Caco-2 (cell line): ENCODE measurements around the gene RARRES1. TPM values are rescaled to one million over a fixed set of nuclear protein-coding genes. Genes with fewer than 3 reads are reported as not detected.

ENCODE experiments used
- Bru-seq: library from RNA; stranded (reverse); fragments of 400-500 nt; gene quantifications from one replicate; lab custom pipeline; 2021; lab: Mats Ljungman, UMichigan
- BruChase-seq, 2 experiments: library from RNA; stranded (reverse); fragments of 400-500 nt; gene quantifications; one replicate each; lab custom pipeline; 2021; lab: Mats Ljungman, UMichigan
- BruUV-seq: library from RNA; stranded (reverse); fragments of 400-500 nt; replicated peaks from 2 replicates; lab custom pipeline; 2021; lab: Mats Ljungman, UMichigan
- CTCF ChIA-PET: fragments of 300-600 bp; sonication (Branson Sonifier 250); formaldehyde crosslinking; loops from one replicate; lab custom pipeline; 2022; ENCODE audit warnings: antibody characterized with exemption; lab: Charles Lee
- POLR2A ChIA-PET: fragments of 300-600 bp; sonication (Branson Sonifier 250); formaldehyde crosslinking; loops from one replicate; lab custom pipeline; 2022; ENCODE audit warnings: antibody characterized with exemption; lab: Charles Lee
- DNase-seq, 2 experiments: peaks; one replicate each; pipeline versions ENCODE4 v3.0.0 to v3.0.0-alpha.2; 2020 to 2022
- H3K27me3 ChIP-seq: replicated peaks from 2 replicates; pipeline ENCODE4 v1.6.0; 2011; ENCODE audit warnings: low read length; ENCODE audit not compliant: control insufficient read depth, insufficient read depth
- H3K36me3 ChIP-seq: 2 replicates; pipeline ENCODE4 v1.5.1; 2011; ENCODE audit warnings: low read length; ENCODE audit not compliant: control insufficient read depth, insufficient read depth
- H3K4me1 ChIP-seq: fragments of 250-450 bp; sonication (Bioruptor Pico); 2 replicates; pipeline ENCODE4 v1.5.1; 2020; ENCODE audit warnings: mild to moderate bottlenecking
- H3K4me3 ChIP-seq: 2 replicates; pipeline ENCODE4 v1.5.1; 2011; ENCODE audit warnings: low read depth, mild to moderate bottlenecking, control low read depth, low read length
- H3K9me3 ChIP-seq: fragments of 250-450 bp; sonication (Bioruptor Pico); 2 replicates; pipeline ENCODE4 v1.5.1; 2020; ENCODE audit warnings: mild to moderate bottlenecking, moderate library complexity
- H3K27ac Mint-ChIP-seq: one replicate; pipeline ENCODE4 v1.8.0; 2022; ENCODE audit warnings: mixed read lengths; ENCODE audit not compliant: unreplicated experiment
- H3K27me3 Mint-ChIP-seq: one replicate; pipeline ENCODE4 v1.8.0; 2022; ENCODE audit warnings: mixed read lengths; ENCODE audit not compliant: insufficient read depth, unreplicated experiment
- H3K36me3 Mint-ChIP-seq: one replicate; pipeline ENCODE4 v1.8.0; 2022; ENCODE audit warnings: mild to moderate bottlenecking, mixed read lengths; ENCODE audit not compliant: insufficient read depth, unreplicated experiment
- H3K4me1 Mint-ChIP-seq: one replicate; pipeline ENCODE4 v1.8.0; 2022; ENCODE audit warnings: low read depth, mixed read lengths; ENCODE audit not compliant: unreplicated experiment
- H3K4me3 Mint-ChIP-seq: one replicate; pipeline ENCODE4 v1.8.0; 2022; ENCODE audit warnings: mild to moderate bottlenecking, moderate library complexity, mixed read lengths; ENCODE audit not compliant: unreplicated experiment
- H3K9me3 Mint-ChIP-seq: one replicate; pipeline ENCODE4 v1.8.0; 2022; ENCODE audit warnings: mixed read lengths; ENCODE audit not compliant: unreplicated experiment
- intact Hi-C: fragments of 100-400 bp; cut with micrococcal nuclease; formaldehyde crosslinking; loops from one replicate; pipeline ENCODE4 v1.10.0; 2022; ENCODE audit not compliant: unreplicated experiment
- long read RNA-seq: library from polyadenylated mRNA; stranded (forward); transcript quantifications from one replicate; pipeline ENCODE4 v2.0.0, GENCODE V29; 2022
- total RNA-seq: library from RNA; stranded (reverse); gene quantifications from 2 replicates; pipeline ENCODE4 v1.2.3, GENCODE V29; 2022
- TF ChIP-seq, protein P1 (sequence below), 2 experiments: fragments of 200-600 bp in 1 of 2; IDR thresholded peaks; 1 replicate in 1 of 2; 2 replicates in 1 of 2; pipeline versions ENCODE4 v1.5.1 to v1.8.0; 2011 to 2022; ENCODE audit warnings: antibody characterized with exemption in 1 of 2, control low read depth in 1 of 2, inconsistent platforms in 1 of 2, low read depth in 1 of 2, low read length in 1 of 2, mild to moderate bottlenecking in 1 of 2, moderate library complexity in 1 of 2; ENCODE audit not compliant: insufficient read depth in 1 of 2, severe bottlenecking in 1 of 2, unreplicated experiment in 1 of 2

The RARRES1 gene, protein sequence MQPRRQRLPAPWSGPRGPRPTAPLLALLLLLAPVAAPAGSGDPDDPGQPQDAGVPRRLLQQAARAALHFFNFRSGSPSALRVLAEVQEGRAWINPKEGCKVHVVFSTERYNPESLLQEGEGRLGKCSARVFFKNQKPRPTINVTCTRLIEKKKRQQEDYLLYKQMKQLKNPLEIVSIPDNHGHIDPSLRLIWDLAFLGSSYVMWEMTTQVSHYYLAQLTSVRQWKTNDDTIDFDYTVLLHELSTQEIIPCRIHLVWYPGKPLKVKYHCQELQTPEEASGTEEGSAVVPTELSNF
- total RNA-seq (7.6 and 9.0 TPM in 2 replicates), Bru-seq, nascent RNA (percentile 56 among the genes with signal in this experiment), BruChase-seq, experiment 1, labeled RNA remaining after a 2-hour chase (percentile 51 among the genes with signal in this experiment), BruChase-seq, experiment 2, labeled RNA remaining after a 6-hour chase (percentile 50 among the genes with signal in this experiment)
- long read RNA-seq, transcript RARRES1-201 (6 exons, 1,952 nt): major isoform, 11 of 20 reads
- long read RNA-seq, partial matches to known transcripts: 0 of 20 reads
- long read RNA-seq, other reads (novel, unspliced or antisense): 5 of 20 reads

DNA sequence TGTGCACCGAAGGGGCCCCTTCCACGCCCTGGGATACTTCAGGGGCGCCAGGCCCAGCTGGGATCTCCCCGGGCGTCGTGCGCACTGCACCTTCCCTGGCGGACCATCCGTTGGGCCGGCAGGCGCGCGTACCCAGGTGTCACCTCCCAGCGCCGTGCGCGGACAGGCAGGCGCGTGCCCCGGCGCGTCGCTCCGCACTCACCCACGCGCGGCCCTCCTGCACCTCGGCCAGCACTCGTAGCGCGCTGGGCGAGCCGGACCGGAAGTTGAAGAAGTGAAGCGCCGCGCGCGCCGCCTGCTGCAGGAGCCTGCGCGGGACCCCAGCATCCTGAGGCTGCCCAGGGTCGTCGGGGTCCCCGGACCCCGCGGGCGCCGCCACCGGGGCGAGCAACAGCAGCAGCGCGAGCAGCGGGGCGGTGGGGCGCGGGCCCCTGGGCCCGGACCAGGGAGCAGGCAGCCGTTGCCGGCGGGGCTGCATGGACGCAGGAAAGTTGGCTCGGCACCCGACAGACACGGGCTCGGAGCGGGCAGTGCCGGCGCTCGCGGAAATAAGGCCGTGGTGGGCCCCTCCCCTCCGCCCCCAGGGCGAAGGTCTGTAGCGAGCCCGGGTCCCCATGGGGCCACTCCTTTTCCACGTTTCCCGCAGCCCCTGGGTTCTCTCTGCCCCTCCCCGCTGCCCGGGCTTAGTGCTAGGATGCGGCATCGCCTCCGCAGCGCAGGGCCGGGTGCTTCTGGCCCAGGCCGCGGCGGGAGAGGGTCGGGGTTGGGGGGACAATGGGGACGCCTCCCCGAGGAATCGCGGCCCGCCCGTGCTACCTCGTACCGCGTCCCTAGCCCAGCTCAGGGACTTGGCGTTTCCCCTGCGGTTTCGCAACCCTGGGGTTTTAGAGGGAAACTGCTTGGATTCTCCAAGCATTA, at the start of gene RARRES1:
RARRES1 (minus strand) TSS at position 520 of the 918 bp plus-strand sequence; CDS start at position 478, 42 bp downstream.
- Mint-ChIP-seq H3K27ac (no peak within 1 kb of the TSS), H3K4me3 (peak within 1 kb of the TSS; percentile 70), H3K4me1 (no peaks in the 10 kb centered on the region), H3K27me3 (no peaks in the 10 kb centered on the region), H3K9me3 (no peaks in the 10 kb centered on the region), H3K36me3 (no peaks in the 10 kb centered on the region)
- no peaks in the 10 kb centered on the region for H3K9me3 ChIP-seq
- H3K4me1 ChIP-seq: peaks cover 3% of the 10 kb centered on the region; the same call in 1 of the 2 replicates
- POLR2A ChIA-PET: no interaction called here
- H3K36me3 ChIP-seq: no peaks in the 10 kb centered on the region; the same call in 1 of the 2 replicates
- TF ChIP-seq, protein P1, sequence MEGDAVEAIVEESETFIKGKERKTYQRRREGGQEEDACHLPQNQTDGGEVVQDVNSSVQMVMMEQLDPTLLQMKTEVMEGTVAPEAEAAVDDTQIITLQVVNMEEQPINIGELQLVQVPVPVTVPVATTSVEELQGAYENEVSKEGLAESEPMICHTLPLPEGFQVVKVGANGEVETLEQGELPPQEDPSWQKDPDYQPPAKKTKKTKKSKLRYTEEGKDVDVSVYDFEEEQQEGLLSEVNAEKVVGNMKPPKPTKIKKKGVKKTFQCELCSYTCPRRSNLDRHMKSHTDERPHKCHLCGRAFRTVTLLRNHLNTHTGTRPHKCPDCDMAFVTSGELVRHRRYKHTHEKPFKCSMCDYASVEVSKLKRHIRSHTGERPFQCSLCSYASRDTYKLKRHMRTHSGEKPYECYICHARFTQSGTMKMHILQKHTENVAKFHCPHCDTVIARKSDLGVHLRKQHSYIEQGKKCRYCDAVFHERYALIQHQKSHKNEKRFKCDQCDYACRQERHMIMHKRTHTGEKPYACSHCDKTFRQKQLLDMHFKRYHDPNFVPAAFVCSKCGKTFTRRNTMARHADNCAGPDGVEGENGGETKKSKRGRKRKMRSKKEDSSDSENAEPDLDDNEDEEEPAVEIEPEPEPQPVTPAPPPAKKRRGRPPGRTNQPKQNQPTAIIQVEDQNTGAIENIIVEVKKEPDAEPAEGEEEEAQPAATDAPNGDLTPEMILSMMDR (IDR thresholded peaks at IDR 0.05; ENCODE audit: insufficient read depth in 1 of 2, low read depth in 1 of 2, low read length in 1 of 2, severe bottlenecking in 1 of 2, unreplicated experiment in 1 of 2): no peak
- CTCF ChIA-PET: no interaction called here
- BruUV-seq: no TSS peak
- intact Hi-C loops: loop anchor here (1.0 kb wide), 1 partner anchor 37 kb away; no protein-coding TSS in a partner anchor
- H3K4me3 ChIP-seq: peak within 1 kb of the TSS; percentile 73
- DNase-seq: peak; percentile 58 to 72
- H3K27me3 ChIP-seq: no peaks in the 10 kb centered on the region

DNA sequence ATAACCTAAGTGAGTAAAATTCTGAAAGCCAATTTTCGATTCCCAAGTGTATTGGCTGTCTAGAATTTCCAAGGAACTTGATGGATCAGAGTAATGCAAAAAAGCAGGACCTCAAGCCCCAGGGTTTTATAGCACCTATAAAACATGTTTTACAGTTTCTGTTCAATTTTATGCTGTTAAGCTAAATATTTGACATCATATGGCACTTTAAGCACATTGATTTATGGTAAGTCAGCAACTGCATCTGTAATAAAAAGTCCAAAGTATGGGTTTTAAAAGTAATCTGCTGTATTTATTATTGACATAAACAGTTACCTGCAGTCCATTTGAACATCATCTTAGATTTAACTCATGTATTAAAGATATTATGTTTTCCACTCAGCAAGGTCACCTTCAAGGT, 49.6 kb upstream of the RARRES1 start:
- H3K4me3 ChIP-seq: no peak overlapping the region
- Mint-ChIP-seq H3K4me3 (no peak overlapping the region), H3K36me3 (no peaks in the 10 kb centered on the region), H3K4me1 (peaks cover 6% of the 10 kb centered on the region), H3K9me3 (peaks cover 11% of the 10 kb centered on the region), H3K27ac (no peak overlapping the region), H3K27me3 (no peaks in the 10 kb centered on the region)
- CTCF ChIA-PET: no interaction called here
- TF ChIP-seq, protein P1 (IDR thresholded peaks at IDR 0.05; ENCODE audit: insufficient read depth in 1 of 2, low read depth in 1 of 2, low read length in 1 of 2, severe bottlenecking in 1 of 2, unreplicated experiment in 1 of 2): no peak
- POLR2A ChIA-PET: no interaction called here
- DNase-seq: no peak
- no peaks in the 10 kb centered on the region for H3K4me1 ChIP-seq
- H3K9me3 ChIP-seq: no peaks in the 10 kb centered on the region; the same call in 1 of the 2 replicates
- intact Hi-C loops: no loop called here
- no TSS peak for BruUV-seq
- no peaks in the 10 kb centered on the region for H3K27me3 ChIP-seq
- H3K36me3 ChIP-seq: no peaks in the 10 kb centered on the region

DNA sequence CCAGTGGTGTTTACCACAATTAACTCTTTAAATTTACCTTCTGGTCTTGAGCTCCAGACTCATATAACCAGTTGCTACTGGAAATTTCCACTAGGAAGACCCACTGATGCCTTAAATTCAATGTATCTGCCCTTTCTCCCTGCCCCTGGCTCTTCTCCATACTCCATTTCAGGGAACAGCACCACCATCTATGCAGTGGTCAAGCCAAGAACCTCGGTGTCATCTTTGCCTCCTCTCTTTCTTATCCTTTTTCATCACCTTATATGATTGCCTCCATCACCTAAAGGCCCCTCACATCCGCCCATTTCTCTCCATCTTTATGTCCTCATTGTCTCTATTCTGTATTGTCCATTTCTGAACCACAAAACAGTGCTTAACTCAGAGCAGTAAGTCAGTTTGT, 48.9 kb upstream of the RARRES1 start:
- peaks cover 6% of the 10 kb centered on the region for H3K4me1 Mint-ChIP-seq
- peaks cover 1% of the 10 kb centered on the region for H3K4me1 ChIP-seq
- H3K36me3 ChIP-seq: no peaks in the 10 kb centered on the region
- no peaks in the 10 kb centered on the region; the same call in 1 of the 2 replicates for H3K9me3 ChIP-seq
- H3K27ac Mint-ChIP-seq: no peak overlapping the region
- no peak for DNase-seq
- no TSS peak for BruUV-seq
- intact Hi-C loops: no loop called here
- no peak overlapping the region for H3K4me3 Mint-ChIP-seq
- ChIA-PET POLR2A (no interaction called here), CTCF (no interaction called here)
- no peaks in the 10 kb centered on the region for H3K27me3 ChIP-seq
- TF ChIP-seq, protein P1 (IDR thresholded peaks at IDR 0.05; ENCODE audit: insufficient read depth in 1 of 2, low read depth in 1 of 2, low read length in 1 of 2, severe bottlenecking in 1 of 2, unreplicated experiment in 1 of 2): no peak
- H3K9me3 Mint-ChIP-seq: peaks cover 8% of the 10 kb centered on the region
- no peaks in the 10 kb centered on the region for H3K36me3 Mint-ChIP-seq
- H3K4me3 ChIP-seq: no peak overlapping the region
- H3K27me3 Mint-ChIP-seq: no peaks in the 10 kb centered on the region
